Ascending aorta (tissue), 2 donors: ENCODE measurements around the gene EML4. TPM values are rescaled to one million over a fixed set of nuclear protein-coding genes. Genes with fewer than 3 reads are reported as not detected.
A peak's percentile ranks its signal among the peaks of the same experiment; 100 is the strongest.

Experiments used
- DNase-seq, 2 donors: peaks; one replicate each; pipeline ENCODE4 v3.0.0-alpha.2; 2019; ENCODE audit warnings: low spot score in 2 of 2
- H3K27ac ChIP-seq, 2 donors: fragments of 200-600 bp; sonication (generic); one replicate each; pipeline ENCODE4 v1.5.1; 2016 to 2017; ENCODE audit warnings: mild to moderate bottlenecking in 1 of 2
- H3K27me3 ChIP-seq: fragments of 200-600 bp; sonication (generic); one replicate; pipeline ENCODE4 v1.5.1; 2017
- H3K36me3 ChIP-seq, 2 donors: fragments of 200-600 bp; sonication (generic); one replicate each; pipeline ENCODE4 v1.5.1; 2016
- H3K4me1 ChIP-seq, 2 donors: fragments of 200-600 bp; sonication (generic); one replicate each; pipeline ENCODE4 v1.5.1; 2016 to 2017; ENCODE audit warnings: mild to moderate bottlenecking in 1 of 2
- H3K4me3 ChIP-seq, 2 donors: fragments of 200-600 bp; sonication (generic); one replicate each; pipeline ENCODE4 v1.5.1; 2016 to 2017; ENCODE audit warnings: mild to moderate bottlenecking in 1 of 2
- H3K9me3 ChIP-seq, 2 donors: fragments of 200-600 bp; sonication (generic); one replicate each; pipeline ENCODE4 v1.5.1; 2016
- CTCF ChIP-seq, 3 experiments: fragments of 200-600 bp in 2 of 3; fragments of 450-650 bp in 1 of 3; sonication (generic) in 2 of 3; IDR thresholded peaks; one replicate each; pipeline ENCODE4 v1.5.1; 2016 to 2019; ENCODE audit warnings: antibody characterized with exemption in 3 of 3, mild to moderate bottlenecking in 1 of 3, moderate library complexity in 1 of 3
- intact Hi-C: fragments of 100-400 bp; cut with DNase I; formaldehyde crosslinking; loops from one replicate; pipeline ENCODE4 v1.15.1; 2023
- total RNA-seq: library from RNA; depleted of rRNA; stranded (reverse); fragments of >200 nt; gene quantifications from one replicate; pipeline ENCODE4 v1.1.0, GENCODE V29; 2016

The EML4 gene
- total RNA-seq, 1 donor from 2014 or later, result 25.2 TPM

- H3K27ac ChIP-seq, result no peak overlapping the region
- no peak for TF ChIP-seq CTCF (IDR thresholded peaks at IDR 0.05)
Observed at GRCh38 chr2:42136782-42137124, 32.4 kb upstream of the EML4 start.

GRCh38 chr2:42137125-42137841 is 31.9 kb upstream of the EML4 start:
- Histone ChIP-seq H3K4me1 (peaks cover 3 to 33% of the 10 kb centered on the region in 2 donors), H3K27ac (no peak overlapping the region), H3K9me3 (no peaks in the 10 kb centered on the region), H3K36me3 (no peaks in the 10 kb centered on the region), H3K27me3 (no peaks in the 10 kb centered on the region), H3K4me3 (no peak overlapping the region)
- DNase-seq, result no peak
- intact Hi-C loops, result no loop called here
- no peak for TF ChIP-seq CTCF (IDR thresholded peaks at IDR 0.05)

More at GRCh38 chr2:42136782-42137124, 32.4 kb upstream of the EML4 start:
- peaks cover 1 to 39% of the 10 kb centered on the region in 2 donors for H3K4me1 ChIP-seq
- DNase-seq, result no peak
- no peaks in the 10 kb centered on the region for H3K27me3 ChIP-seq
- no peaks in the 10 kb centered on the region for H3K36me3 ChIP-seq
- no peaks in the 10 kb centered on the region for H3K9me3 ChIP-seq
- intact Hi-C loops, result no loop called here
- H3K4me3 ChIP-seq, result no peak overlapping the region

GRCh38 chr2:42138163-42139015 is 30.8 kb upstream of the EML4 start:
- peak overlapping the region in 1 of 2 donors; percentile 40 for H3K27ac ChIP-seq
- no peaks in the 10 kb centered on the region for H3K9me3 ChIP-seq
- H3K4me3 ChIP-seq, result no peak overlapping the region
- intact Hi-C loops, result no loop called here
- no peaks in the 10 kb centered on the region for H3K36me3 ChIP-seq
- TF ChIP-seq CTCF (IDR thresholded peaks at IDR 0.05), result no peak
- peaks cover 6 to 32% of the 10 kb centered on the region in 2 donors for H3K4me1 ChIP-seq
- H3K27me3 ChIP-seq, result no peaks in the 10 kb centered on the region
- DNase-seq, result peak in 1 of 2 donors; percentile 73

GRCh38 chr2:42139101-42139500 is 30.1 kb upstream of the EML4 start:
- peaks cover 6 to 29% of the 10 kb centered on the region in 2 donors for H3K4me1 ChIP-seq
- no peaks in the 10 kb centered on the region for H3K36me3 ChIP-seq
- no peak overlapping the region for H3K4me3 ChIP-seq
- no peak for DNase-seq
- H3K9me3 ChIP-seq, result no peaks in the 10 kb centered on the region
- intact Hi-C loops, result no loop called here
- no peak for TF ChIP-seq CTCF (IDR thresholded peaks at IDR 0.05)
- peak overlapping the region in 1 of 2 donors; percentile 40 for H3K27ac ChIP-seq
- no peaks in the 10 kb centered on the region for H3K27me3 ChIP-seq

GRCh38 chr2:42140496-42140895 is 28.7 kb upstream of the EML4 start:
- TF ChIP-seq CTCF (IDR thresholded peaks at IDR 0.05), result no peak
- peak overlapping the region in 1 of 2 donors; percentile 15 for H3K27ac ChIP-seq
- intact Hi-C loops, result no loop called here
- no peak for DNase-seq
- no peak overlapping the region for H3K4me3 ChIP-seq
- peaks cover 6 to 29% of the 10 kb centered on the region in 2 donors for H3K4me1 ChIP-seq
- H3K36me3 ChIP-seq, result no peaks in the 10 kb centered on the region
- H3K9me3 ChIP-seq, result no peaks in the 10 kb centered on the region
- H3K27me3 ChIP-seq, result no peaks in the 10 kb centered on the region
